ENCODE data around the gene OLFM3. TPM values are rescaled to one million over a fixed set of nuclear protein-coding genes. Genes with fewer than 3 reads are reported as not detected.

Gene OLFM3
- total and polyA plus RNA-seq, 2 experiments from 2014 or later = 0.21 to 0.31 TPM

DNA sequence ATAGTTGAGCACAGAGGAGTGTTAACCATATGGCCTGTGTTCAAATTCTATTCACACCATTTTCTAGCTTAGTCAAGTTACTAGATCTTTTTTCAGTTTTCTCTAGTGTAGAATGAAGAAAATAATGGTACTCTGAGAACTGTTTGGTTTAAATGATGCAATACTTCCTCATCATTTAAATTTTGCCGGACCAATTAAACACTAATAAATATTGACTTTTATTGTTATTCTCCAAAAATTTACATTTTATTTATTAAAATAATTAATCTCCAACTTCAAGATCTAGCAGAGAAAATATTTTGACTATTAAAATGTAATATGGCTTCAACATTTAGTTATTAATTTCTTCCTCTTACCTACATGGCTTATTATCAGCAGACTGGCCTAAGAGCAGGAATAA is 123.1 kb downstream of the OLFM3 start:
- Histone ChIP-seq H3K4me3 (no peak overlapping the region), H4K20me1 (replicated peaks; ENCODE audit: insufficient read depth) (no peaks in the 10 kb centered on the region), H3K4me2 (no peak overlapping the region), H3K4me1 (ENCODE audit: insufficient read depth) (no peaks in the 10 kb centered on the region), H3K36me3 (ENCODE audit: insufficient read depth) (no peaks in the 10 kb centered on the region), H3K27ac (ENCODE audit: low read depth) (no peak overlapping the region), H3K79me2 (replicated peaks; ENCODE audit: insufficient read depth) (no peaks in the 10 kb centered on the region), H3K27me3 (ENCODE audit: insufficient read depth) (no peaks in the 10 kb centered on the region), H2AFZ (no peak overlapping the region), H3K9me2 (ENCODE audit: insufficient read depth) (peaks cover 13% of the 10 kb centered on the region), H3F3A (replicated peaks; ENCODE audit: low read depth) (no peaks in the 10 kb centered on the region)
- DNase-seq (ENCODE audit: low spot score) (no peak), ATAC-seq (no peak)
- H3K27ac Mint-ChIP-seq = no peak overlapping the region
- H3K9me3 Mint-ChIP-seq = peaks cover 7% of the 10 kb centered on the region; the same call in 1 of the 3 replicates
- H3K4me1 Mint-ChIP-seq = peaks cover 5% of the 10 kb centered on the region
- no peaks in the 10 kb centered on the region for H3K27me3 Mint-ChIP-seq (ENCODE audit: insufficient read depth, low read depth, poor library complexity)
- H3K4me3 Mint-ChIP-seq = no peak overlapping the region
- TF ChIP-seq POLR2AphosphoS5 (IDR thresholded peaks at IDR 0.05; ENCODE audit: low read depth) (no peak), JUNB (IDR thresholded peaks at IDR 0.05; ENCODE audit: unreplicated experiment) (no peak), NANOG (IDR thresholded peaks at IDR 0.05; ENCODE audit: borderline replicate concordance) (no peak), ZNF331 (CRISPR knock-in tag; IDR thresholded peaks at IDR 0.05; ENCODE audit: low read depth) (no peak), EZH2phosphoT487 (IDR thresholded peaks at IDR 0.05; ENCODE audit: unreplicated experiment) (no peak), CREB1 (CRISPR knock-in tag; IDR thresholded peaks at IDR 0.05; ENCODE audit: low read depth) (no peak), ZNF114 (CRISPR knock-in tag; IDR thresholded peaks at IDR 0.05) (no peak), STAT1 (IDR thresholded peaks at IDR 0.05; ENCODE audit: unreplicated experiment) (no peak), EZH2 (IDR thresholded peaks at IDR 0.05; ENCODE audit: low read depth, unreplicated experiment) (no peak)
- TF ChIP-seq, protein P1, sequence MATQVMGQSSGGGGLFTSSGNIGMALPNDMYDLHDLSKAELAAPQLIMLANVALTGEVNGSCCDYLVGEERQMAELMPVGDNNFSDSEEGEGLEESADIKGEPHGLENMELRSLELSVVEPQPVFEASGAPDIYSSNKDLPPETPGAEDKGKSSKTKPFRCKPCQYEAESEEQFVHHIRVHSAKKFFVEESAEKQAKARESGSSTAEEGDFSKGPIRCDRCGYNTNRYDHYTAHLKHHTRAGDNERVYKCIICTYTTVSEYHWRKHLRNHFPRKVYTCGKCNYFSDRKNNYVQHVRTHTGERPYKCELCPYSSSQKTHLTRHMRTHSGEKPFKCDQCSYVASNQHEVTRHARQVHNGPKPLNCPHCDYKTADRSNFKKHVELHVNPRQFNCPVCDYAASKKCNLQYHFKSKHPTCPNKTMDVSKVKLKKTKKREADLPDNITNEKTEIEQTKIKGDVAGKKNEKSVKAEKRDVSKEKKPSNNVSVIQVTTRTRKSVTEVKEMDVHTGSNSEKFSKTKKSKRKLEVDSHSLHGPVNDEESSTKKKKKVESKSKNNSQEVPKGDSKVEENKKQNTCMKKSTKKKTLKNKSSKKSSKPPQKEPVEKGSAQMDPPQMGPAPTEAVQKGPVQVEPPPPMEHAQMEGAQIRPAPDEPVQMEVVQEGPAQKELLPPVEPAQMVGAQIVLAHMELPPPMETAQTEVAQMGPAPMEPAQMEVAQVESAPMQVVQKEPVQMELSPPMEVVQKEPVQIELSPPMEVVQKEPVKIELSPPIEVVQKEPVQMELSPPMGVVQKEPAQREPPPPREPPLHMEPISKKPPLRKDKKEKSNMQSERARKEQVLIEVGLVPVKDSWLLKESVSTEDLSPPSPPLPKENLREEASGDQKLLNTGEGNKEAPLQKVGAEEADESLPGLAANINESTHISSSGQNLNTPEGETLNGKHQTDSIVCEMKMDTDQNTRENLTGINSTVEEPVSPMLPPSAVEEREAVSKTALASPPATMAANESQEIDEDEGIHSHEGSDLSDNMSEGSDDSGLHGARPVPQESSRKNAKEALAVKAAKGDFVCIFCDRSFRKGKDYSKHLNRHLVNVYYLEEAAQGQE (IDR thresholded peaks at IDR 0.05; ENCODE audit: unreplicated experiment) = no peak
- TF ChIP-seq, protein P2, sequence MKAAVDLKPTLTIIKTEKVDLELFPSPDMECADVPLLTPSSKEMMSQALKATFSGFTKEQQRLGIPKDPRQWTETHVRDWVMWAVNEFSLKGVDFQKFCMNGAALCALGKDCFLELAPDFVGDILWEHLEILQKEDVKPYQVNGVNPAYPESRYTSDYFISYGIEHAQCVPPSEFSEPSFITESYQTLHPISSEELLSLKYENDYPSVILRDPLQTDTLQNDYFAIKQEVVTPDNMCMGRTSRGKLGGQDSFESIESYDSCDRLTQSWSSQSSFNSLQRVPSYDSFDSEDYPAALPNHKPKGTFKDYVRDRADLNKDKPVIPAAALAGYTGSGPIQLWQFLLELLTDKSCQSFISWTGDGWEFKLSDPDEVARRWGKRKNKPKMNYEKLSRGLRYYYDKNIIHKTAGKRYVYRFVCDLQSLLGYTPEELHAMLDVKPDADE (IDR thresholded peaks at IDR 0.05) = no peak
- TF ChIP-seq, protein P3, sequence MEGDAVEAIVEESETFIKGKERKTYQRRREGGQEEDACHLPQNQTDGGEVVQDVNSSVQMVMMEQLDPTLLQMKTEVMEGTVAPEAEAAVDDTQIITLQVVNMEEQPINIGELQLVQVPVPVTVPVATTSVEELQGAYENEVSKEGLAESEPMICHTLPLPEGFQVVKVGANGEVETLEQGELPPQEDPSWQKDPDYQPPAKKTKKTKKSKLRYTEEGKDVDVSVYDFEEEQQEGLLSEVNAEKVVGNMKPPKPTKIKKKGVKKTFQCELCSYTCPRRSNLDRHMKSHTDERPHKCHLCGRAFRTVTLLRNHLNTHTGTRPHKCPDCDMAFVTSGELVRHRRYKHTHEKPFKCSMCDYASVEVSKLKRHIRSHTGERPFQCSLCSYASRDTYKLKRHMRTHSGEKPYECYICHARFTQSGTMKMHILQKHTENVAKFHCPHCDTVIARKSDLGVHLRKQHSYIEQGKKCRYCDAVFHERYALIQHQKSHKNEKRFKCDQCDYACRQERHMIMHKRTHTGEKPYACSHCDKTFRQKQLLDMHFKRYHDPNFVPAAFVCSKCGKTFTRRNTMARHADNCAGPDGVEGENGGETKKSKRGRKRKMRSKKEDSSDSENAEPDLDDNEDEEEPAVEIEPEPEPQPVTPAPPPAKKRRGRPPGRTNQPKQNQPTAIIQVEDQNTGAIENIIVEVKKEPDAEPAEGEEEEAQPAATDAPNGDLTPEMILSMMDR (conservative IDR thresholded peaks at IDR 0.05; ENCODE audit: low read depth in 2 of 2) = no peak
- TF ChIP-seq, protein P4, sequence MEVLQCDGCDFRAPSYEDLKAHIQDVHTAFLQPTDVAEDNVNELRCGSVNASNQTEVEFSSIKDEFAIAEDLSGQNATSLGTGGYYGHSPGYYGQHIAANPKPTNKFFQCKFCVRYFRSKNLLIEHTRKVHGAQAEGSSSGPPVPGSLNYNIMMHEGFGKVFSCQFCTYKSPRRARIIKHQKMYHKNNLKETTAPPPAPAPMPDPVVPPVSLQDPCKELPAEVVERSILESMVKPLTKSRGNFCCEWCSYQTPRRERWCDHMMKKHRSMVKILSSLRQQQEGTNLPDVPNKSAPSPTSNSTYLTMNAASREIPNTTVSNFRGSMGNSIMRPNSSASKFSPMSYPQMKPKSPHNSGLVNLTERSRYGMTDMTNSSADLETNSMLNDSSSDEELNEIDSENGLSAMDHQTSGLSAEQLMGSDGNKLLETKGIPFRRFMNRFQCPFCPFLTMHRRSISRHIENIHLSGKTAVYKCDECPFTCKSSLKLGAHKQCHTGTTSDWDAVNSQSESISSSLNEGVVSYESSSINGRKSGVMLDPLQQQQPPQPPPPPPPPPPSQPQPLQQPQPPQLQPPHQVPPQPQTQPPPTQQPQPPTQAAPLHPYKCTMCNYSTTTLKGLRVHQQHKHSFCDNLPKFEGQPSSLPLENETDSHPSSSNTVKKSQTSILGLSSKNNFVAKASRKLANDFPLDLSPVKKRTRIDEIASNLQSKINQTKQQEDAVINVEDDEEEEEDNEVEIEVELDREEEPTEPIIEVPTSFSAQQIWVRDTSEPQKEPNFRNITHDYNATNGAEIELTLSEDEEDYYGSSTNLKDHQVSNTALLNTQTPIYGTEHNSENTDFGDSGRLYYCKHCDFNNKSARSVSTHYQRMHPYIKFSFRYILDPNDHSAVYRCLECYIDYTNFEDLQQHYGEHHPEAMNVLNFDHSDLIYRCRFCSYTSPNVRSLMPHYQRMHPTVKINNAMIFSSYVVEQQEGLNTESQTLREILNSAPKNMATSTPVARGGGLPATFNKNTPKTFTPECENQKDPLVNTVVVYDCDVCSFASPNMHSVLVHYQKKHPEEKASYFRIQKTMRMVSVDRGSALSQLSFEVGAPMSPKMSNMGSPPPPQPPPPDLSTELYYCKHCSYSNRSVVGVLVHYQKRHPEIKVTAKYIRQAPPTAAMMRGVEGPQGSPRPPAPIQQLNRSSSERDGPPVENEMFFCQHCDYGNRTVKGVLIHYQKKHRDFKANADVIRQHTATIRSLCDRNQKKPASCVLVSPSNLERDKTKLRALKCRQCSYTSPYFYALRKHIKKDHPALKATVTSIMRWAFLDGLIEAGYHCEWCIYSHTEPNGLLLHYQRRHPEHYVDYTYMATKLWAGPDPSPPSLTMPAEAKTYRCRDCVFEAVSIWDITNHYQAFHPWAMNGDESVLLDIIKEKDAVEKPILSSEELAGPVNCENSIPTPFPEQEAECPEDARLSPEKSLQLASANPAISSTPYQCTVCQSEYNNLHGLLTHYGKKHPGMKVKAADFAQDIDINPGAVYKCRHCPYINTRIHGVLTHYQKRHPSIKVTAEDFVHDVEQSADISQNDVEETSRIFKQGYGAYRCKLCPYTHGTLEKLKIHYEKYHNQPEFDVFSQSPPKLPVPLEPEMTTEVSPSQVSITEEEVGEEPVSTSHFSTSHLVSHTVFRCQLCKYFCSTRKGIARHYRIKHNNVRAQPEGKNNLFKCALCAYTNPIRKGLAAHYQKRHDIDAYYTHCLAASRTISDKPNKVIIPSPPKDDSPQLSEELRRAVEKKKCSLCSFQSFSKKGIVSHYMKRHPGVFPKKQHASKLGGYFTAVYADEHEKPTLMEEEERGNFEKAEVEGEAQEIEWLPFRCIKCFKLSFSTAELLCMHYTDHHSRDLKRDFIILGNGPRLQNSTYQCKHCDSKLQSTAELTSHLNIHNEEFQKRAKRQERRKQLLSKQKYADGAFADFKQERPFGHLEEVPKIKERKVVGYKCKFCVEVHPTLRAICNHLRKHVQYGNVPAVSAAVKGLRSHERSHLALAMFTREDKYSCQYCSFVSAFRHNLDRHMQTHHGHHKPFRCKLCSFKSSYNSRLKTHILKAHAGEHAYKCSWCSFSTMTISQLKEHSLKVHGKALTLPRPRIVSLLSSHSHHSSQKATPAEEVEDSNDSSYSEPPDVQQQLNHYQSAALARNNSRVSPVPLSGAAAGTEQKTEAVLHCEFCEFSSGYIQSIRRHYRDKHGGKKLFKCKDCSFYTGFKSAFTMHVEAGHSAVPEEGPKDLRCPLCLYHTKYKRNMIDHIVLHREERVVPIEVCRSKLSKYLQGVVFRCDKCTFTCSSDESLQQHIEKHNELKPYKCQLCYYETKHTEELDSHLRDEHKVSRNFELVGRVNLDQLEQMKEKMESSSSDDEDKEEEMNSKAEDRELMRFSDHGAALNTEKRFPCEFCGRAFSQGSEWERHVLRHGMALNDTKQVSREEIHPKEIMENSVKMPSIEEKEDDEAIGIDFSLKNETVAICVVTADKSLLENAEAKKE (CRISPR knock-in tag; IDR thresholded peaks at IDR 0.05) = no peak
- H3K36me3 Mint-ChIP-seq (ENCODE audit: low read depth) = peaks cover 7% of the 10 kb centered on the region; the same call in 2 of the 3 replicates
